AG04449 (cell line): ENCODE measurements around the gene RXFP3.
"Not testable (repeated sequence)": the region's sequence is repeated elsewhere in the genome, so short reads cannot be mapped to it uniquely, and the experiment has no call there.

Source experiments
- CTCF ChIA-PET: fragments of 350-600 bp; formaldehyde crosslinking; extraction: SDS; loops from one replicate; lab custom pipeline; 2021; ENCODE audit warnings: antibody characterized with exemption; lab: Yijun Ruan, JAX
- POLR2A ChIA-PET: fragments of 400-600, 350-600 bp; formaldehyde crosslinking; extraction: SDS; loops from one replicate; lab custom pipeline; 2020; ENCODE audit warnings: antibody characterized with exemption, inconsistent platforms; lab: Yijun Ruan, JAX
- DNase-seq: peaks from one replicate; pipeline ENCODE4 v3.0.0-alpha.2; 2010; ENCODE audit warnings: low read depth, low spot score
- H3K4me3 ChIP-seq: 2 replicates; pipeline ENCODE4 v1.5.1; 2011; ENCODE audit warnings: low read depth, mild to moderate bottlenecking, control low read depth, low read length
- TF ChIP-seq, protein P1 (sequence below): IDR thresholded peaks from one replicate; pipeline ENCODE4 v1.5.1; 2011; ENCODE audit warnings: mild to moderate bottlenecking, moderate library complexity, low read length, control low read depth, inconsistent platforms; ENCODE audit not compliant: insufficient read depth; ENCODE audit errors: missing control alignments

RXFP3 gene

DNA sequence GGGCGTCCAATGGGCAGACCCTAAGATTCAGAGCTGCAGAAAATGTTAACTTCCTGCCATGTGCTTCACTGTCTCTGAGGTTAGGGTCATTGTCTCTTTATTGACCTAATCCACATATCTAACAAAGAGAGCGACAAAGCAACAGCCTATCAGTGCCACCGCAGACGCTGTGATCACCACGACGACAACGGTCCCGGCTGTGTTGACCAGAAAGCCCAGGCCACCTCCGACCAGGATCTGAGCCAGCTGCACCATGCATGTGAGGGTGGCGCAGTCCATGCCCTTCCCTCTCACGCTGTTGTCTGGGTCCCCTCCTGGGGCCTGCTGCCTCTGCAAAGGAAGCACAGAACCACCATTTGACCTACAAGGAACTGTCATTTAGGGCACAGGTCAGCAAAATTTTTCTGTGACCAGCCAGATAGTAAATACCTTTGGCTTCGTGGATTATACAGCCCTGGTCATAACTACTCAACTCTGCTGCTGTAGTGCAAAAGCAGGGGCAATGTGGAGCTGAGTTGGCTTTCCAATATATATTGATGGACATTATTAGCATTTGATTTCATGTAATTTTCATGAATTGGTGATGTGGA is 8.5 kb downstream of the RXFP3 start:
- CTCF ChIA-PET, result interaction anchor here (0.6 to 1.9 kb wide), 4 partner anchors 10 to 26 kb away, joined by 3 to 9 read pairs (median 4); no protein-coding TSS in a partner anchor
- DNase-seq, result no peak
- POLR2A ChIA-PET, result no interaction called here
- TF ChIP-seq, protein P1, sequence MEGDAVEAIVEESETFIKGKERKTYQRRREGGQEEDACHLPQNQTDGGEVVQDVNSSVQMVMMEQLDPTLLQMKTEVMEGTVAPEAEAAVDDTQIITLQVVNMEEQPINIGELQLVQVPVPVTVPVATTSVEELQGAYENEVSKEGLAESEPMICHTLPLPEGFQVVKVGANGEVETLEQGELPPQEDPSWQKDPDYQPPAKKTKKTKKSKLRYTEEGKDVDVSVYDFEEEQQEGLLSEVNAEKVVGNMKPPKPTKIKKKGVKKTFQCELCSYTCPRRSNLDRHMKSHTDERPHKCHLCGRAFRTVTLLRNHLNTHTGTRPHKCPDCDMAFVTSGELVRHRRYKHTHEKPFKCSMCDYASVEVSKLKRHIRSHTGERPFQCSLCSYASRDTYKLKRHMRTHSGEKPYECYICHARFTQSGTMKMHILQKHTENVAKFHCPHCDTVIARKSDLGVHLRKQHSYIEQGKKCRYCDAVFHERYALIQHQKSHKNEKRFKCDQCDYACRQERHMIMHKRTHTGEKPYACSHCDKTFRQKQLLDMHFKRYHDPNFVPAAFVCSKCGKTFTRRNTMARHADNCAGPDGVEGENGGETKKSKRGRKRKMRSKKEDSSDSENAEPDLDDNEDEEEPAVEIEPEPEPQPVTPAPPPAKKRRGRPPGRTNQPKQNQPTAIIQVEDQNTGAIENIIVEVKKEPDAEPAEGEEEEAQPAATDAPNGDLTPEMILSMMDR, result no peak
- H3K4me3 ChIP-seq, result no peak overlapping the region

DNA sequence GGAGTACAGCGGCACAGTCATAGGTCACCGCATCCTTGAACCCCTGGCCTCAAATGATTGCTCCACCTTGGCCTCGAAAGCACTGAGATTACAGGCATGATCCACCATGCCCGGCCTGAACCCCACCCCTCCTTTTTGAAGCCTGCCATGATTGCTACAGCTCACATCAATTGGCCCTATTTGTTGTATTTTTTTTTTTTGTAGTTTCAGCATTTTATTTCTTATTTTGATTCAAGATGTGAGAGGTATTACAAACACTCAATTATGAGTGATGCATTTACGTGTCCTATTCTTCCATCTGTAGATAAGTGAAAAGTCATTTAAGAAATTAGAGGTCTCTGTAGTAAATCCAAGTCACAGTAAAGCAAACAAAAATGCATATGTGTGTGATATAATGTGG is 16.0 kb downstream of the RXFP3 start:
- DNase-seq, H3K4me3 ChIP-seq, POLR2A ChIA-PET: not testable (repeated sequence)
- CTCF ChIA-PET, result interaction anchor here (1.1 to 2.2 kb wide), 2 partner anchors 17 kb away, joined by 4 to 7 read pairs; no protein-coding TSS in a partner anchor

DNA sequence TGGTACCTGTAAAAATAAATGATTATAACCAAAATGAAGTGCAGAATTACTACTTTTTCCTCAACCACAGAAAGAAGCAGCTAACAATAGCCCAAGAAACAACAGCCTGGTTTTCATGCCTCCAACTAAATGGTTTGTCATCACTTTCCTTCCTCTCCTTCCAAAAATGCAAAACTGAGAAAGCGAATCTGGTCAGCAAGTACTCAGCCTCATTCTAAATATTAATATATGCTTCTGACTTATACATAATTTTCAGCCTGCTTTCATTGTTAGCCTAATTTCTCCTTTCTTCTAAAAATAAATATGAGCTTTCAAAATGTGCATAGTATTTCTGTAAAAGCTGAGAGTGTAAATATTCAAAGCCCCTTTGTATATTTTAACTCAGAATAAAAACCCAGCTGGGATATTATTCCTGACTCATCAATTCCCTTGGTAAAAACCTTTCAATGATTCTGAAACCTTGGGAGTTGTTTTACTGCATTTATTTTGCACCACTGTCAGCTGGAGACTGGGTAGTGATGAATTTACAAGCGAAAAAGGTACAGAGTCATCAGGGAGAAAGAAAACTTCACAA is 21.5 kb downstream of the RXFP3 start:
- H3K4me3 ChIP-seq, result no peak overlapping the region
- CTCF ChIA-PET, result interaction anchor here (0.8 to 10.1 kb wide), 5 partner anchors 9 to 23 kb away, joined by 3 to 82 read pairs (median 5); partner anchors contain the start of gene RXFP3
- POLR2A ChIA-PET, result no interaction called here
- no peak for DNase-seq
- TF ChIP-seq, protein P1, result no peak

DNA sequence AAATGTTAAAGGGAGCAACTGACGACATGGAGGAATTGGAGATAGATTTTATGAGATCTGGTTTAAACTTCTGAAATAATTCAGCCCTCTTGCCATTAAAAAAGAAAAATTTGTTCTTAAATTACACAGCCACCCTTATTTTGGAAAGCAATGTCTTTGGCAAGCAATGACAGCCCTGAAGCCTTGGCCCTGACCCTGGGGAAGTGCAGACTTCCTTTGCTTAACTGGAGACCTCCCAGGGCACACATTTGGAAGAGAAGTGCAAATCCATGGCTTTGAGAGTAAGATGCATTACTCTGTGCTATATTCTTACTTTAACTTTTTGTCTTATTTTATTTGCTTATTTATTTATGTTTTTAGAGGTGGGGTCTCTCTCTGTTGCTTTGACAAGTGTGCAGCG is 22.0 kb downstream of the RXFP3 start:
- no peak for DNase-seq
- TF ChIP-seq, protein P1, result no peak
- CTCF ChIA-PET, result interaction anchor here (0.8 to 10.1 kb wide), 5 partner anchors 9 to 23 kb away, joined by 3 to 82 read pairs (median 5); partner anchors contain the start of gene RXFP3
- POLR2A ChIA-PET, result no interaction called here
- H3K4me3 ChIP-seq, result no peak overlapping the region

DNA sequence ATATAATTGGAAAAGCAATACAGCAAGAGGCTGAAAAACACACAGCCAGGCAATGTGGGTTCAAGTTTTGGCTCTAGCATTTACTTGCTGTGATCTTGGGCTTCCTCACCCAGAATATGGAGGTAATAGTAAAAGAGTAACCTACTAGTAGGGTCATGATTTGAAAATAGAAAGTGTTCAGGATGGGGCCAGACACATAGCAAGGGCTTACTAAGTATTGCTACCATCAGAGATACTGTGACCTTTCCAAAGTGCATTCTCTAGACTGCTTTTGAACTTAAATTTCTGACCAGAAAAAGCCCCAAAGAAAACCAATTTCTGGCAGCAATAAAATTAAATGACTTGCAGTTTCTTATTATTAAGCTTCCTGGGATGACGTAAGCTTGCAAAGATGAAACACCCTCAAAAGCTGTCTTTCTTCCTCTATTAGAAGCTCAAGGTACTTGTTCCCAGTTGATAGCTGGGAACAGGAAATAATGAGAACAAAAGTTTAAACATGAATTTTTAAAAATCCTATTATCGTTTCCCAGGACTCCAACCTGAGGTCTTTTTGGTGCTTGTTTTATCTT is 28.0 kb downstream of the RXFP3 start:
- DNase-seq, result no peak
- ChIA-PET CTCF (interaction anchor here (1.6 to 3.2 kb wide), 2 partner anchors 28 to 494 kb away, joined by 4 to 21 read pairs; partner anchors contain the start of gene RXFP3), POLR2A (no interaction called here)
- TF ChIP-seq, protein P1, result no peak
- H3K4me3 ChIP-seq, result no peak overlapping the region

DNA sequence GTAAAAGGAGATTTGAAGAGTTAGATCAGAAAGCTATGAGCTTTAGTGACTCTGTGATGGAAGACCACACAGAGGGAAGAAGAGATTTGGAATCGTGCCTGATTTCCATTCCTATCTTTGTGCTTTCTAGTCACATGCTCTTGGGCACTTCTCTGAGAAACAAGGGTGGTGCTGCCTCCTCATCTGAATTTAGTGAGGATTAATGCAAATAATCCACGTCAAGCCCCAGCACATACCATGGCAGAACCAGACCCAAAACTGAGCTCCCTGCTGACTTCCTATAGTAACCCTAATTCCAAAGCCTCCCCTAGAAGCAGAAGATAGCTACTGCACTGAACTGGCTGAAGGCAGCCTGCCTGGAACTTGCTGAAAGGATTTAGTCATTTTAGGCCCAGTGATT is 30.6 kb downstream of the RXFP3 start:
- H3K4me3 ChIP-seq, result no peak overlapping the region
- ChIA-PET POLR2A (no interaction called here), CTCF (interaction anchor here (0.6 to 6.3 kb wide), 7 partner anchors 9 to 496 kb away, joined by 3 to 119 read pairs (median 5); partner anchors contain the start of gene SLC45A2)
- TF ChIP-seq, protein P1, result no peak
- DNase-seq, result no peak
